Hepatic stellate cell (primary cell): ENCODE measurements around the gene ONECUT3.
"Not testable (repeated sequence)": the region's sequence is repeated elsewhere in the genome, so short reads cannot be mapped to it uniquely, and the experiment has no call there.

Experiments
- DNase-seq: peaks from one replicate; pipeline ENCODE4 v3.0.0; 2011; ENCODE audit warnings: low spot score

Gene ONECUT3

GRCh38 chr19:1794424-1795172 is 41.3 kb downstream of the ONECUT3 start:
- no peak for DNase-seq

GRCh38 chr19:1796395-1797142 is 43.3 kb downstream of the ONECUT3 start:
- no peak for DNase-seq

- not testable (repeated sequence) for DNase-seq
Observed at GRCh38 chr19:1797313-1797712, 44.0 kb downstream of the ONECUT3 start.

GRCh38 chr19:1799695-1800342 is 46.5 kb downstream of the ONECUT3 start:
- no peak for DNase-seq

- no peak for DNase-seq
Observed at GRCh38 chr19:1804858-1805257, 51.6 kb downstream of the ONECUT3 start.

GRCh38 chr19:1805401-1806183 is 52.3 kb downstream of the ONECUT3 start:
- DNase-seq, result no peak

- no peak for DNase-seq
Observed at GRCh38 chr19:1806184-1807029, 53.1 kb downstream of the ONECUT3 start.

- DNase-seq, result no peak
Observed at GRCh38 chr19:1807030-1807694, 53.9 kb downstream of the ONECUT3 start.

- no peak for DNase-seq
Observed at GRCh38 chr19:1807695-1808394, 54.5 kb downstream of the ONECUT3 start.

- DNase-seq, result no peak
Observed at GRCh38 chr19:1808395-1808731, 55.1 kb downstream of the ONECUT3 start.

GRCh38 chr19:1809678-1810077 is 56.4 kb downstream of the ONECUT3 start:
- no peak for DNase-seq

- no peak for DNase-seq
Observed at GRCh38 chr19:1810439-1811160, 57.3 kb downstream of the ONECUT3 start.

GRCh38 chr19:1811472-1811894 is 58.2 kb downstream of the ONECUT3 start:
- DNase-seq, result peak; percentile 84

GRCh38 chr19:1811942-1812425 is 58.7 kb downstream of the ONECUT3 start, which contains the start of gene ATP8B3:
ATP8B3 (minus strand) TSS chr19:1812276; CDS start chr19:1811736, 540 bp downstream.
- DNase-seq, result peak; percentile 98

GRCh38 chr19:1812426-1813191 is 59.3 kb downstream of the ONECUT3 start:
- peak; percentile 97 for DNase-seq

GRCh38 chr19:1813192-1814182 is 60.2 kb downstream of the ONECUT3 start:
- no peak for DNase-seq

- no peak for DNase-seq
Observed at GRCh38 chr19:1814391-1814790, 61.1 kb downstream of the ONECUT3 start.
